ENCODE measurements around the gene SLC6A11. TPM values are rescaled to one million over a fixed set of nuclear protein-coding genes. Genes with fewer than 3 reads are reported as not detected.

The SLC6A11 gene
- total RNA-seq, 4 donors from 2014 or later, result 0.05 TPM; not detected in 3

GRCh38 chr3:10901296-10901945 is 85.4 kb downstream of the SLC6A11 start:
- Histone ChIP-seq H3K27ac (no peak overlapping the region), H3K9me3 (peaks cover 0 to 17% (median 0%) of the 10 kb centered on the region in 3 donors), H3K36me3 (no peaks in the 10 kb centered on the region), H3K4me3 (no peak overlapping the region), H3K4me1 (no peaks in the 10 kb centered on the region), H3K27me3 (peaks cover 11% of the 10 kb centered on the region)
- WGBS, 2 donors (ENCODE audit: low coverage in 1 of 2), result 39 to 77% methylated on average over 4 to 8 of the region's 13 CpGs
- ATAC-seq, result no peak
- TF ChIP-seq POLR2AphosphoS5 (IDR thresholded peaks at IDR 0.05), result no peak
- no peak for TF ChIP-seq EP300 (IDR thresholded peaks at IDR 0.05)
- no peak for TF ChIP-seq CTCF (IDR thresholded peaks at IDR 0.05)
- no peak for TF ChIP-seq POLR2A (IDR thresholded peaks at IDR 0.05)

- Histone ChIP-seq H3K4me1 (no peaks in the 10 kb centered on the region), H3K4me3 (no peak overlapping the region), H3K27me3 (peaks cover 4% of the 10 kb centered on the region), H3K9me3 (peaks cover 0 to 41% (median 0%) of the 10 kb centered on the region in 3 donors), H3K27ac (no peak overlapping the region), H3K36me3 (no peaks in the 10 kb centered on the region)
- WGBS, 2 donors (ENCODE audit: low coverage in 1 of 2), result 80 to 89% methylated on average over 1 of the region's 1 CpG
- no peak for TF ChIP-seq POLR2AphosphoS5 (IDR thresholded peaks at IDR 0.05)
- no peak for TF ChIP-seq EP300 (IDR thresholded peaks at IDR 0.05)
- no peak for TF ChIP-seq CTCF (IDR thresholded peaks at IDR 0.05)
- ATAC-seq, result no peak
These were observed 91.2 kb downstream of the SLC6A11 start for GRCh38 chr3:10907262-10907661.

- H3K36me3 ChIP-seq, result no peaks in the 10 kb centered on the region
- H3K9me3 ChIP-seq, result peaks cover 0 to 34% (median 0%) of the 10 kb centered on the region in 3 donors
- 62 to 77% methylated on average over 3 of the region's 3 CpGs for WGBS, 2 donors (ENCODE audit: low coverage in 1 of 2)
- ATAC-seq, result no peak
- H3K27ac ChIP-seq, result no peak overlapping the region
- no peak overlapping the region for H3K4me3 ChIP-seq
- TF ChIP-seq EP300 (IDR thresholded peaks at IDR 0.05), result no peak
- no peak for TF ChIP-seq CTCF (IDR thresholded peaks at IDR 0.05)
- TF ChIP-seq POLR2A (IDR thresholded peaks at IDR 0.05), result no peak
- no peak for TF ChIP-seq POLR2AphosphoS5 (IDR thresholded peaks at IDR 0.05)
- no peaks in the 10 kb centered on the region for H3K4me1 ChIP-seq
- peaks cover 21% of the 10 kb centered on the region for H3K27me3 ChIP-seq
These were observed 94.3 kb downstream of the SLC6A11 start for GRCh38 chr3:10910367-10910766.

- ATAC-seq, result no peak
- WGBS, 2 donors (ENCODE audit: low coverage in 1 of 2), result 53 to 60% methylated on average over 1 to 2 of the region's 2 CpGs
- Histone ChIP-seq H3K27ac (no peak overlapping the region), H3K4me1 (no peaks in the 10 kb centered on the region), H3K4me3 (no peak overlapping the region), H3K36me3 (no peaks in the 10 kb centered on the region), H3K27me3 (peaks cover 21% of the 10 kb centered on the region), H3K9me3 (peaks cover 0 to 23% (median 0%) of the 10 kb centered on the region in 3 donors)
- TF ChIP-seq POLR2AphosphoS5 (IDR thresholded peaks at IDR 0.05) (no peak), EP300 (IDR thresholded peaks at IDR 0.05) (no peak), CTCF (IDR thresholded peaks at IDR 0.05) (no peak), POLR2A (IDR thresholded peaks at IDR 0.05) (no peak)
These were observed 95.4 kb downstream of the SLC6A11 start for GRCh38 chr3:10911350-10912002.

GRCh38 chr3:10912786-10913185 is 96.8 kb downstream of the SLC6A11 start:
- ATAC-seq, result no peak
- Histone ChIP-seq H3K9me3 (peaks cover 0 to 10% (median 0%) of the 10 kb centered on the region in 3 donors), H3K27me3 (peaks cover 28% of the 10 kb centered on the region), H3K36me3 (no peaks in the 10 kb centered on the region), H3K4me1 (no peaks in the 10 kb centered on the region), H3K27ac (no peak overlapping the region), H3K4me3 (no peak overlapping the region)
- 51% methylated on average over 3 of the region's 3 CpGs; no CpG with 5 or more reads in 1 of the 2 donors for WGBS, 2 donors (ENCODE audit: low coverage in 1 of 2)
- TF ChIP-seq EP300 (IDR thresholded peaks at IDR 0.05) (no peak), CTCF (IDR thresholded peaks at IDR 0.05) (no peak), POLR2AphosphoS5 (IDR thresholded peaks at IDR 0.05) (no peak), POLR2A (IDR thresholded peaks at IDR 0.05) (no peak)

All from gastroesophageal sphincter (tissue), 4 donors.